C1 segment of cervical spinal cord (tissue), 14 donors: ENCODE measurements around the gene C2orf92.

Source experiments
- DNase-seq, 14 donors: peaks; one replicate each; lab custom pipeline; 2025; lab: John Stamatoyannopoulos, UW

C2orf92 gene

DNA sequence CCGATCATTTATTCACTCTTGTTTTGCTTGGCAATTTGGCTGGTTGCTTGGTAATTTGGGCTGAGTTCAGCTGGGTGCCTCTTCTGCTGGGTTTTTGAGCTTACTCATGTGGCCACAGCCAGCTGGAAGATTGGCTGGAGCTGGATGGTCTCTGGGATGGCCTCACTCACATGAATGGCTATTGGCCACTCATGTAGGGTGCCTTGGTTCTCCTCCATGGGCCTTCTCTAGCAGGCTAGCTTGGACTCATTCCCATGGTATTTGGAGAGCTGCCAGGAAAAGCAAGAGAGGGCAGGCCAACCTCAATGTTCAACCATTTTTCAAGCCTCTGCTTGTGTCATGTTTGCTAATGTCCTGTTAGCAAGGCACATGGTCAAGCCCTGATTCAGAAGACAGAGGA, 60.7 kb downstream of the C2orf92 start:
- DNase-seq: no peak

DNA sequence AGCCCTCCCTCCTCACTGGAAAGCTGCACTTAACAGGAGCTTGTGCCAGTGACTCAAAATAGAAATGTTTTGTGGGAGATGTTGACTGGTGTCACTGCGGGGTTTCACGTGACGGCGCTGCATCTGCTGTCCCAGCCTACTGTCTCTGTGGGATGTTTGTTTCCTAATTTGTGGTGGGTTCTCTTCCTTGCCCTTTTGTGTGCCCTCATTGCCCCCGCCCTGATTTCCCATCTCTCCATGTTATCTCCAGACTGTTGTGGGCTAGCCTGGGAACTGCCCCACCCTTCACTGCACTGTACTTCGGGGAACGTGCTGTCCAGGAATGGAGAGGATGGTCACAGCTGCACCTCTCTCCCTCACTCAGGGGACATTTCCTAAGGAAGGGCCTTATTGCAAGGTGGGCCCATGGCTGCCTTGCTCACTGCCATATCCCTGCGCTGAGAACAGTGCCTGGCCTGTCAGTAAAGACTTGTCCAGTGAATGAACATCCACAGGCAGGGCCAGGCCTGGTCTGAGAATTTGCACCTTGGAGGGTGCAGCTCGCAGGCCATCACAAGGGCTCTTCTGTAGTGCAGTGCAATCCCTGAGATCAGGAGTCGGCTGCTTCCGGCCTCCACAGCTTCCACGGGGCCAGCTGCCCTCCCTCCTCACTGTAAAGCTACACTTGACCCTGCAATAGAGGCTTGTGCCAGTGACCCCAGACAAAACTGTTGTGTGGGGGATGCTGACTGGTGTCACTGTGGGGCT, 61.9 kb downstream of the C2orf92 start:
- DNase-seq: no peak

DNA sequence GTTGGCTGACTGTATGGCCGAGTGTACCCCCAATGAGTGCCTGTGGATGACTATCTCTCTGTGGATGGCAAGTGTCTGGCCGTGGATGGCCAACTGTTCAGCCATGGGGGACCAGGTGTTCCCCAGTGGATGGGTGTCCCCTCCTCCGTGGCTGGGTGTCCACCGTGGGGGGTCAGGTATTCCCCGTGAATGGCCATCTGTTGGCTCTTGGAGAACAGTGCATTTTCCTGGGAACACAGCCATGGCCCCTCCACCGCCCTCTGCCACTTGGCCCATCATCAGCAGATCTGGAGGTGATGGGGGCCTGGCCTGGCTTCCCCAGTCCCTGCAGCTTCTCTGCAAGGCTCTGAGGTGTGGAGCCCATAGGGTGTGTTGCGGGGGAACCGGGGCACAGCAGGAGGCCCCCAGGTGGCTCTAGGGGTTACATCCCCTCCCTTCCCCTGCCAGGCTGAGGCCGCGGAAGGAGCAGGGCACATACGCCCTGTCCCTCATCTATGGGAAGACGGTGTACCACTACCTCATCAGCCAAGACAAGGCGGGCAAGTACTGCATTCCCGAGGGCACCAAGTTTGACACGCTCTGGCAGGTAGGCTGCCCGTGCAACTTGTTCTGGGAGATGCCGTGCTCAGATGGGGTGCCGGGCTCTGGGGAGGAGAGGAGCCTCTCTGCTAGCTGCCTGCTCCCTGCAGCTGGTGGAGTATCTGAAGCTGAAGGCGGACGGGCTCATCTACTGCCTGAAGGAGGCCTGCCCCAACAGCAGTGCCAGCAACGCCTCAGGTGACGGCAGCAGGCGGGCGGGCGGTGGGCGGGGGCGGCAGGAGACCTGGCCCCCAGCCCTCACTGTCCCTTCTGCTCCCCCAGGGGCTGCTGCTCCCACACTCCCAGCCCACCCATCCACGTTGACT, 63.2 kb downstream of the C2orf92 start:
- no peak for DNase-seq

DNA sequence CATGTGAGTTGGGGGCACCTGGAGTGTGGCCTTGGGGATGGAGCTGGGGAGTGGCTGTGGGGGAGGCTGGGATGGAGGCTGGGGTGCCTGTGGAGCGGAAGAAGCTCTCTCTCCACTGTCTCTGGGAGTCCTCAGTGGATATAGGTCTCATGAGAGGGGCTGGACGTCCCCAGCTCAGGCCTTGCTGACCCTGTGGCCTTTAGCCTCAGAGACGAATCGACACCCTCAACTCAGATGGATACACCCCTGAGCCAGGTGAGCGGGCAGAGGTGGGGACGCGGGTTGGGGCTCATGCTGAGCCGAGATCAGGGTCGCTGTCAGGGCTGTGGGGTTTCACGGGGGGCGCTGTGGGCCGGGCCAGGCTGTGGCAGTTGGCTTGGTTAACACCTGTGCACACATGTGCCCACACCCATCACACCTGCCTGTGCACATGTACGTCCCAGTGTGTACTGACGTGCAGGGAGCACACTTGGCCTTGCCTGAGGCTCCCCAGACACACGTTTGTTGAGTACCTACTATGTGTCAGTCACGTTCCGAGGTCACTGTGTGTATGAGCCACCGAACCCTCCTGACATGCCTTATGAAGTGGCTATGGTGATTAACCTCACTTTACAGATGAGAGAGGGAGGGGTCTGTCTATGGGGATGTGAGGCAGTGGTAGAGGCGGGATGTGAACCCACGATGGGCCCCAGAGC, 64.0 kb downstream of the C2orf92 start:
- no peak for DNase-seq

DNA sequence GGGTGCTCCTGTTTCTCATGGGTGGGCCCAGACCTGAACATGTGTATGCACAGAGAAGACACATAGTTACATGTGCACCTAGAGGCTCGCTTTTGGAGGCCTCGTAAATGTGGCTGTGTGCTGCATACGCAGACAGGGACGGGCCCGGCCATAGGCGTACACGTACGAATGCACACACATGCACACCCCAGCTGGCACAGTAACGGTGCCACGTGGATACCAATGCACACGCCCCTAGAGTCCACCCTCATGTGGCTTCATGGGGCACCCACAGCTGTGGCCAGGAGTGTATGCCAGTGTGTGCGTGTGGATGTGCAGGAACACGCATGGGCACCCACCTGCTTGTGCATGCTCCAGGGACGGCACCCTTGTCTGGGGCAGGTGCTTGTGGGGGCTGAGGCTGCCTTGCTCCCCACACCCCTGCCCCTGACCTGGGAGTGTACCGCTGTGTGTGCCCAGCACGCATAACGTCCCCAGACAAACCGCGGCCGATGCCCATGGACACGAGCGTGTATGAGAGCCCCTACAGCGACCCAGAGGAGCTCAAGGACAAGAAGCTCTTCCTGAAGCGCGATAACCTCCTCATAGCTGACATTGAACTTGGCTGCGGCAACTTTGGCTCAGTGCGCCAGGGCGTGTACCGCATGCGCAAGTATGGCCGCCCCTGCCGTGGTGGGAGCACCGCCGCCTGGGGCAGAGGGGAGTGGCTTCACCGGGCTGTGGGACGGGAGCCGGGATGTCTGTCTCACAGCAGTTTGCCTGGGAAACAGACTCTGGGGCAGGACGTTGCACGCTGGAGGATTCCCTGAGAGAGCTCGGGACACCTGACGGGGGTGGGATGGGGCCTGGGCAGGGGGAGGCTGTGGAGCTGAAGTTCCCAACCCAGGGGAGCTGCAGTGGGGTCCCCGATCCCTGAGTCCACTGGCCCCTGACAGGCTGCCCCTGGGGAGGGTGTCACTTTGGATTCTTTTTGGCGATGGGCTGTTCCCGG, 64.8 kb downstream of the C2orf92 start:
- DNase-seq: no peak

DNA sequence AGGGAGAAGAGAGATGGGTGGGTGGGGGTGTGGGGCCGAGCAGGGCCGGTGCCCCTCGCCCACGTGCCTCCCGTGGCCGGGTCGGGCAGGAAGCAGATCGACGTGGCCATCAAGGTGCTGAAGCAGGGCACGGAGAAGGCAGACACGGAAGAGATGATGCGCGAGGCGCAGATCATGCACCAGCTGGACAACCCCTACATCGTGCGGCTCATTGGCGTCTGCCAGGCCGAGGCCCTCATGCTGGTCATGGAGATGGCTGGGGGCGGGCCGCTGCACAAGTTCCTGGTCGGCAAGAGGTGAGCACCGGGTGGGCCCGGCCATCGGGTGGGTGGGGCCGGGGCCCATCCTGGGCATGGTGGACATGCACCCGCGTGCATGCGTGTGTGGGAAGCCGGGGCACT, 65.6 kb downstream of the C2orf92 start:
- DNase-seq: no peak

DNA sequence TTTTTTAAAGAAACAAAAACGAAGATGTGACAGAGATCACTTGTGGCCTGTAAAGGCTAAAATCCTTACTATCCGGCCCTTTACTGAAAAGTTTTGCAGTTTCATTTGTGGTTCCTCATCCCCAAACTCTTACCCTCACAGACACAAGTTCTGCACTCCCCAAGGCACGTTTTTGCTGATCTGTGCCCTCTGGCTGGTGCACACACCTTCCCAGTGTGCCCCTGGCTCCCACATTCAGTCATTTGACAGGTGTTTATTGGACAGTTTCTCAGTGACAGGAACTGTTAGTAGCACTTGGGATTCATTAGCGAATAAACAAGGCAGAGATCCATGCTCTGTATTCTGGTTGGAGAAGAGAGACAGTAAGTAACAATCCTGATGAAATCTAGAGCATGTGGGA, 66.7 kb downstream of the C2orf92 start:
- DNase-seq: no peak

DNA sequence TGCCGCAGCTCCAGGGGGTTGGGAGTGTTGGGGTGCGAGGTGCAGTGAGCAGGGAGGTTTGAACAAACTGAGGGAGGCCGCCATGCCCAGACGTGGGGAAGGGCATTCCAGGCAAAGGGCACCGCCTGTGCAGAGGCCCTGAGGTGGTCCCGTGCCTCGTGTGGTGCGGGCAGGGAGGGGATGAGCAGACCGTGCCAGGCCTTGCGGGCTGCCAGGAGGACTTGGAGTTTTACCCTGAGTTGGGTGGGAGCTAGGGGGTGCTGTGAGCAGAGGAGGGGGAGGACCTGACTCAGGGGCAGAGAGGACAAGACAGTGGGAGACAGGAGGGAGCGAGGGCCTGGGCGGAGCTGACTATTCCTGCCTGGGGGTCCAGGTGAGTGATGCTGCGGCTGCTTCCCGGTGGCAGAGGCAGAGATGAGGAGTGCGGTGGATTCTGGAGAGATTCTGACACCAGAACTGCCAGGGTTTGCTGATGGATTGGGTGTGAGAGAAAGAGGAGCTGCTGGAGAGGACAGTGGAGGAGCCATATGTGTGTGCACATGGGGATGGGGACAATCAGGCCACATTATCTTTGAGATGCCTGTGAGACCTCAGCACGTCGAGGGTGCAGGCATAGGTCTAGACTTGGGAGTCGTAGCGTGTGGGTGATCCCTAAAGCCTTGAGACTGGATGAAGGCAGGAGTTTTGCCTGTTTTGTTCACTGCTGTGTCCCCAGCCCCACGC, 67.3 kb downstream of the C2orf92 start:
- DNase-seq: no peak

DNA sequence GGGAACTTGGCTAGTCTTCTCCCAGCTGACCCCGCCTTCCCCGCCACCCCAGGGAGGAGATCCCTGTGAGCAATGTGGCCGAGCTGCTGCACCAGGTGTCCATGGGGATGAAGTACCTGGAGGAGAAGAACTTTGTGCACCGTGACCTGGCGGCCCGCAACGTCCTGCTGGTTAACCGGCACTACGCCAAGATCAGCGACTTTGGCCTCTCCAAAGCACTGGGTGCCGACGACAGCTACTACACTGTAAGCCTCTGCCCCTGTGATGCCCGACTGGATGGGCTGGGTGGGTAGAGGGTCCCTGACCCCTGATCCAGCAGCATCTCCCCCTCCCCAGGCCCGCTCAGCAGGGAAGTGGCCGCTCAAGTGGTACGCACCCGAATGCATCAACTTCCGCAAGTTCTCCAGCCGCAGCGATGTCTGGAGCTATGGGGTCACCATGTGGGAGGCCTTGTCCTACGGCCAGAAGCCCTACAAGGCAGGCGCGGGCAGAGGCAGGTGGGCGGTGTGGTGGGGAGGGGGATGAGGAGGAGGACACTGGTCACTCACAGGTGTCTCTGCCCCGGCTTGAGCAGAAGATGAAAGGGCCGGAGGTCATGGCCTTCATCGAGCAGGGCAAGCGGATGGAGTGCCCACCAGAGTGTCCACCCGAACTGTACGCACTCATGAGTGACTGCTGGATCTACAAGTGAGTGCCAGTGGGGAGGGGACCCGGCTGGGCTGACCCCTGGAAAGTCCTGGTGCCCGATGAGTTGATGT, 68.1 kb downstream of the C2orf92 start:
- no peak for DNase-seq

DNA sequence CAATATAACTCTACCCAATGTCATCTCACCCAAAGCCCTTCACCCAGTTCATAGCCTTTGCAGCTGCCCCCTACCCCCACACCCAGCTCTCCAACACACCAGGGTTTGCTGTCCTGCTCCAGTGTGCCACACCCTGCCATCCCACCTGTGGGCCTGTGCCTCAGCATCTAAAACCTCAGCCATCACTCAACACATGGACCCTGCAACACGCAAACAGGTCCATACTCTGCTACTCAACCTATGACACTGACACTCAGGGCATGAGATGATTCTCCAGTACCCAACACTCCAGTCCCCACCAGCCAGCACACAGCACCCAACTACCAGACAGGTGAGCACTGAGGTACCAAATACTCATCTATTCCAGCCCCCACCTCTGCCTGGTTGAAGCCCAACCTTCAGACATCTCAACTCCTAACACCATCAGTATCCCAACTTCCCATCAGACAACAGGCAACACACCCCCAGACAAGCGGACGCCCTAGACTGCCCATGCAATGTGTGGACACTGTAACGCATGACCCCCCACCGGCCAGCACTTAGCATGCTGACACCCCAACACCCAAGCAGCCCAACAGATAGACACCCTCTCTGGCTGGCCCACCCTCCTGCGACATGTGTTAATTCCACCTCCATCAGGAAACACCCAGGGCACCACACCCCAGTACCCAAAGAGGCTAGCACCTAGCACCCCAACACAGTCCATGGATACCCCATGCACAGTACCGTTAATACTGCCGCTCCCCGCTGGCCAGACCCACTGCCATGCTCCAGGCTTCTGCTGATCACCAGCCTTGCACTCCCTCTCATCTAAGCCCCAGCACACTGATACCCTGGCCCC, 68.9 kb downstream of the C2orf92 start:
- no peak for DNase-seq

DNA sequence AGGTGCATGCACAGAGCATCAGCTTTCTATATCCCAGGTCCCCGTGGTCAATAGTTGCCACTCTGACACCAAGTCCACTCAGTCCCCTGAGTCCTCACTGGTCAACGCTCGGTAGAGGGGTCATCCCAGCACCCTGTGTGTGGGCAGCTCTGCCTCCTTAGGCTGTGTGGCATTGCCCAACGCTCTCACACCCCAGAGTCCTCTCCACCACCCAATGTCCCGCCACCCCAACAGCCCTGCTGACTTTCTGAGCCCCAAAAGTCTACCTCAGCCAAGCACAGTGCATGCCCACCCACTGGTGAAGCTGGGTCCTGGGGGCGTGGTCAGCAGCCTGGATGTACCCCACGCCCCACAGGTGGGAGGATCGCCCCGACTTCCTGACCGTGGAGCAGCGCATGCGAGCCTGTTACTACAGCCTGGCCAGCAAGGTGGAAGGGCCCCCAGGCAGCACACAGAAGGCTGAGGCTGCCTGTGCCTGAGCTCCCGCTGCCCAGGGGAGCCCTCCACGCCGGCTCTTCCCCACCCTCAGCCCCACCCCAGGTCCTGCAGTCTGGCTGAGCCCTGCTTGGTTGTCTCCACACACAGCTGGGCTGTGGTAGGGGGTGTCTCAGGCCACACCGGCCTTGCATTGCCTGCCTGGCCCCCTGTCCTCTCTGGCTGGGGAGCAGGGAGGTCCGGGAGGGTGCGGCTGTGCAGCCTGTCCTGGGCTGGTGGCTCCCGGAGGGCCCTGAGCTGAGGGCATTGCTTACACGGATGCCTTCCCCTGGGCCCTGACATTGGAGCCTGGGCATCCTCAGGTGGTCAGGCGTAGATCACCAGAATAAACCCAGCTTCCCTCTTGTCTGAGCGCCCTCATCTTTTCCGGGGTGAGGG, 69.7 kb downstream of the C2orf92 start:
- no peak for DNase-seq

DNA sequence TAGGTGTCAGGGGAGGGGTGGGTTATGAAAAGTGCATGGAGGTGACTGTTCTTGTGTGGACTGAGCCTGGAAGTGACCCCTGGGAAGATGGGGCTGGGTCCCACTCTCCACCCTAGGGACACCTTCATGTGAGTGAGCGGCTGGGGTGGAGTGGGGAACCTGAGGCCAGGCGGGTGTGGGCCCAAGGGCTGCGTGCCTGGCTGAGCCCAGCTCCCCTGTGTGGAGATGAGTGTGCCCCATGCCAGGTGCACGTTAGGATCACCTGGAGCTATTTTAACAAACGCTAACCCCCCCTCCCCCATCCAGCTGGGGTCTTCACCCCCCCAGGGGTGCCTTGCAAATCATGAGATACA, 70.4 kb downstream of the C2orf92 start:
- no peak for DNase-seq

DNA sequence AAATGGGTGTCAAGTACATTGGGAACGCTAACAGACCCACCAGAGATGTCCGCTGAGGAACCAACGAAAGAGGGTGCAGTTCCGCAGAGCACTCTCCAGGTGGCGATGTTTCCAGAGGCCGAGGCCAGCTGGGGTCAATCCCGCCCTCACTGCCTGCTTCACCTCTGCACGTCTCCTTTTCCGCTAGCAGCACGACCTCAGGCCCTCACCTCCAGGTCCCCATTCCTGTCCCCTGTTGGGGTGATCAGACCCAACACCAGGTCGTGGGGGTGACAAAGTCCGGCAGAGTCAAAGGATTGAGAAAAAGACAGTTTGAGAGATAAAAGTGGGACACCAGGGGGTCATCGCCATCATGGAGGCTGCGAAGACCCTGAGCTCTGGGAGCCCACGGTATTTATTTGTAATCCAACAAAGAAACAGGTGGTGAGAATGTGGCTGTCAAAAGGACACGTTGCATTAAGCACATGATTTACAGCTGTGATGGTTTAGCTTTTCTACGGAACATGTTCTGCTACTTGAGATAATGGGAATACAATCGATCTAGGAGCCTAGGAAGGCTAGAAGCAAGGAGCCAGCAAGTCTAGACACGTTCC, 71.2 kb downstream of the C2orf92 start:
- DNase-seq: peak in 2 of 14 donors; percentile 3 to 19

DNA sequence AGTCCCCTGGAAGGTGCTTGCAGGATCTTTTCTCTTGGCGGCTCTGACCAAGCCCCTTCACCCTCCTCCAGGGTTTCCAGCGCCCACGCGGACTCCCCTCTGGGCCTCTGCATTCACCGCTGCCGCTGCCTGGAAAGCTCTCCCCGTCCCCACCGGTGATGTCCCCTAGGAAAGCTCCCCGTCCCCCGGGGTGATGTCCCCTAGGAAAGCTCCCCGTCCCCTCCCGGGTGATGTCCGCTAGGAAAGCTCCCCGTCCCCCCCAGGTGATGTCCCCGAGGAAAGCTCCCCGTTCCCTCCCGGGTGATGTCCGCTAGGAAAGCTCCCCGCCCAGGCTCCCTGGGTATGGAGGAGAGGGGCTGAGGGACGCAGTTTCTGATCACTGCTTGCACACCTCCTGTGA, 71.7 kb downstream of the C2orf92 start:
- no peak for DNase-seq

DNA sequence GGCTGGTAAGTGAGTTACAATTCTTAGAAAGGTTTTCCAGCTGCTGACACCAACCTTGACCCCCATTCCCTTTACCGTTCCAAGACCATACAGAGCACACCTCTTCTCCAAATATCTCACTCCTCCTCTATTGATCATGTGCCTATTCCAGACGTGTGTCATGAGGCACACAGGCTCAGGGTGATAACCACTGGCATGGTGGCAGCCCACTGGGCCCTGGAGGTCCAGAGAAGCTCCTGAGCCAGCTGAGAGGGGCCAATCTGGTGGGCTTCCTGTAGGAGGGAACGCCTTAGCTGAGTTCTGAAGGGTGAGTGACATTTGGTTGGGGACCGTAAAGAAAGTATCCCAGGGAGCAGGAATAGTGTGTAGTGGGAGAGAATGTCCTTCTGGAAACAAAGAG, 72.2 kb downstream of the C2orf92 start:
- no peak for DNase-seq

DNA sequence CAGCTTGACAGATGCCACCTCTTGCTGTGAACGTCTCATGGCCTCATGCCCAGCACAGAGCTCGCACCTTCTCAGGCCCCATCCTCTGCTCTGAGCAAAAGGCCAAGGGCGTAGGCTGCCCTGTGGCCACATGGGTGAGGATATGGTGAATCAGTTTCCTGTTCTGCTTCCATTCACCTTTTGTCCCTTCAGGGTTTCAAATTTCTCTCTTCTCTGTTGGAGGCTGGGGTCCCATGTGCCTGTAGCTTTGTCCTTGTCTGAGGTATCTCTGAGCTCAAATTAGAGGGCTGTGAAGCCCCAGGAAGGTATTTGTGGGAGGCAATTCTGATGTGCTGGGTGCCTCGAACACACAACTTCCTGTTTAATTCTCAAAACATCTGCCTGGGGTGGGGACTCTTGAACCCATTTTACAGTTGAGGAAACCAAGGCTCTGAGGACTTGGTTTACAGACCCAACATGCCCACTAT, 72.9 kb downstream of the C2orf92 start:
- no peak for DNase-seq

DNA sequence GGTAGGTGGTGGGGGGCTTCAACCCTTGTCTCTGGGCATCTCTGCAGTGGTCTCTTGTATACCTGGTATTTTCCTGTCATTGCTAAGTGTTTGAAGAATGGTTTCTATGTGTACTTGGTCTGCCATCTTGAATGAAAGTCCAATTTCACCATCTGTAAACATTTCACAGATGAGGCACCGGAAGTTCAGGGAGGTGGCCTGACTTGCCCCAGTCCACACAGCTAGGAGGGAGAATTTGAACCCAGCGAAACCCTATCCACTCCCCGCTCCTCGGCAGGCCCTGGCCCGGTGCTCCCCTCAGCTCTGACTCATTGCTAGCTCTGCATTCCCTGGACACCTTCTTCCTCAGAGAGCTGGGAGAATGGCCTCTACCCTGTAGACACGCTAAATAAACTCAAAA, 74.4 kb downstream of the C2orf92 start:
- no peak for DNase-seq
